ENCODE data around the gene TBC1D8.

The TBC1D8 gene

DNA sequence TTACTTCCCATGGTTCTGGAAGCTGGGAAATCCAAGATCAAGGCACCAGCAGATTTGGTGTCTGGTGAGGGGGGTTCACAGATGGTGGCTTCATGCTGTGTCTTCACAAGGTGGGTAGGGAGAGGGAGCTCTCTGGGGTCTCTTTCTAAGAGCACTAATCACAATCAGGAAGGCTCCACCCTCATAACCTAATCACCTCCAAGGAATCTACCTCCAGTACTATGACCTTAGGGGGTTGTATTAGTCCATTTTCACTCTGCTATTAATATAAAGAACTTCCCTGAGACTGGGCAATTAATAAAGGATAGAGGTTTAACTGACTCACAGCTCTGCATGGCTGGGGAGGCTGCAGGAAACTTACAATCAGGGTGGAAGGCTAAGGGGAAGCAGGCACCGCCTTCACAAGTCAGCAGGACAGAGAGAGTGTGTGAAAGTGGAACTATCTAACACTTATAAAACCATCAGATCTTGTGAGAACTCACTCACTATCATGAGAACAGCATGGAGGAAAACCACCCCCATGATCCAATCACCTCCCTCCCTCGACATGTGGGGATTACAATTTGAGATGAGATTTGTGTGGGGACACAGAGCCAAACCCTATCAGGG lies 17.6 kb downstream of the TBC1D8 start:
- DNase-seq = no peak

DNA sequence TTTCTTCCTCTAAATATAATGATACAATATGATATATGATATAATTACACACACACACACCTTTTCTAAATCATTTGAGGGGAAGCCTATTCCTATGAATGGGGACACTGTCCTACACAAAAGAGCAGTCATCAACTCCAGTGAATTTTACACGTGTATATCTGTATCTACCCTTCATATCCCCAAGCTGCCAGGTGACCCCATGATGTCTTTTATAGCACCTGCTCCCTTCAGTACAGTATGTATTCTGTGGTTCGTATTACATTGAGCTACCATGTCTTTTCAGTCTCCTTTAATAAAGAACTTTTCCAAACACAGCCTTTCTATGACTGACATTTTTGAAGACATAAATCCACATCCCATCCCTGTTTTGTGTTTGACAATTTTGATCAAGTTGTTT lies 19.0 kb downstream of the TBC1D8 start:
- DNase-seq = no peak

DNA sequence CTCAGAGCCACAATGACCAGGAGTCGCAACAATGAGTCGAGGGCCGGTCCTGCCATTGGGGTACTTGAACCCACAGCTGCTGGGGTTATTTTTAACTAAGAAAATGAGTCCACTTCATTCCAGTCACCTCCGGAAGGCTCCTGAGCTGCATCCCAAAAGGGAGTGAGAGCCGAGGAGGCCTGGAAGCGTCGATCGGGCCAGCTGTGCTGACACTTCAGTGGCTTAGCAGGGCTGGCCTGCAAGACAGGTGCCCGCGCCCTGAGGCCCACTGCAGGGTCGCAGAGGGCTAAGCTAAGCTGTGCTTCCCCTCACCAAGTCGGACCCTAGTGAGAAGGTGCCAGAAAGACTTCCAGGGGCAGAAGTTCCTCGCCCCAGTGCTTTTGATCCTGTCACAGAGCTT lies 21.1 kb downstream of the TBC1D8 start:
- DNase-seq = no peak

DNA sequence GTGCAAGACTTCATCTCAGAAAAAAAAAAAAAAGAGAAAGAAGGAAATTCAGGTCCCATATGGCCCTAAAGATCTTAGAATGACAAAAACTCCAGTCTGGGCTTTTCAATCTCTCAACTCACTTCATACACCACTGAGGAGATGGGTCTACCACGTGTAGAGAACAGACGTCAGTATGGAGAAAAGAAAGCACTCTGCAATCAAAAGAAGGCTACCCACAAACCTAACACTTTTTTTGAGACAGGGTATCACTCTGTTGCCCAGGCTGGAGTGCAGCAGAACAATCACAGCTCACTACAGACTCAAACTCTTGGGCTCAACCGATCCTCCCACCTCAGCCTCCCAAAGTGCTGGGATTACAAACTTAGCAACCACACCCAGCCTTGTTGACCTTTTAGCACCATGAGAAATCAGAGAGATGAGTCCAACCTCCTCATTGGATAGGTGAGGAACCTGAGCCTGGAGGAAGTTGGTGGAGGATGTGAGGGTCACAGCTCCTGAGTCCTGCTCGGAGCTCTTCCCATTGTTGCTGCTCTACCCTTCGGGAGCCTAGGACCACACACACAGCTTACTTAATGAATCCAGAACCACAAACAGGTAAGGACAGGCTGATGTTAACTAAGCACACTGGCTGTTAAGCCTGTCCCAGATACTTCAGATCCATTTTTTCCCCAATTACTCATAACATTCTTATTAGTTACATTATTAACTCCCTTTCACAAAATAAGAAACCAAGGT lies 23.7 kb downstream of the TBC1D8 start:
- DNase-seq = no peak

DNA sequence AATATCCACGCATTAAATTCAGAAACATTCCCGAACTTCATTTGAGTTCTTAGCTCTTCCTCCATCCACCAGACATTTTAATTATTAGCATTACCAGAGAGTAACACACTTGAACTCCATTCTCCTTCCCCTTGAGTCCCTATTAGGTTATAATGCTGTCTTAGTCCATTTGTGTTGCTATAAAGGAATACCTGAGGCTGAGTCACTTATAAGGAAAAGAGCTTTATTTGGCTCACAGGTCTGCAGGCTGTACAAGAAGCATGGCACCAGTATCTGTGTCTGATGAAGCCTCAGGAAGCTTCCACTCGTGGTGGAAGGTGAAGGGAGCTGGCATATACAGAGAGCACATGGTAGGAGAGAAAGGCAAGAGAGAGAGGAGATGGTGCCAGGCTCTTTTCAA lies 25.4 kb downstream of the TBC1D8 start:
- DNase-seq = no peak

DNA sequence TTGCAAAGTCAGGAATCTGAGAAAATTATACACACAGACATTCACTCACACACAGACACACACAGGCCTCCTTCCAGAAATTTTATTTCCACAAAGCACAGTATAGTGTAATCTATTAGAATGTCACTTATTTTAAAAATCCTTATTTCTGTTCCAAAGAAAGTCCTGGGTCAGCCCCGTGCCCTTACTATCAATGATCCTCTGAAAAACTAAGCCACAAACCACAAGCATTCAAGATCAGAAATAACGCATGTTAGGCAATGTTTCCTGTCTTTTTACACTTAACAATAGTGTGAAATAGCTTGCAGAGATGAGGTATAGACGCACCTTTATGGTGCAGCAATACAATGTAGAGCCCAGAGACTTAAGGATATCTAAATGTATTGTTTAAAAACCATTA lies 25.8 kb downstream of the TBC1D8 start:
- no peak for DNase-seq

DNA sequence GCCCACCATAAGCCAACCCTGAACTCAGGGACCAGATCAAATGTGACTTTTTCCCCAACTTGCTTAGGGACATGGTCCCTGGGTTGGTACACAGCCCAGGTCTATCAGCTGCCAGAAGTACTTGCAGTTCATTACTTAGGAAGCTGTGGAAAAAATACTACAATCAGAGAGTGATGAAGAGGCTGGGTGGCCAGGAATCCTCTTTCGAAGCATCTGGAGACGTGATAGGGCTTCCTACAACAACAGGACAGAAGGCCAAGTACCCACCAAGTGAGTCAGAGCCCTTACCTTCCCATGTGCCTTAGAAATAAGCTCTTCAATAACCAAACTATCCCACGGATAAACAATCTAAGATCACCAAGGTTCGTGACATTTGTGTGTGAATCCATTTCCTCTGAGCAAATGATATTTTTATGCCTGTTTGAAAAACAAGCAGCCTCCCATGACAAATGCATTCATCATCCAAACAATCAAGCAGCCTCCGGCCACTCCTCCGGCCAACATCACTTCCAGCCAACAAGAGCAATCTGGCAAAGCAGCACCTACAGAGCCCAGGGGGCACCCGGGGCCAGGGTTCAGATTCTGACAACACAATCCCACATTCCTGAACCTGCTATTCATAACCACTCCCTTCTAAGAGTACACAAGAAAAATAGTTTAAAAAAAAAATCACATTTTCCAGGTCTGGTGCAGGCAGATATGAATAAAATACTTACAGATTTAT lies 26.4 kb downstream of the TBC1D8 start:
- no peak for DNase-seq

DNA sequence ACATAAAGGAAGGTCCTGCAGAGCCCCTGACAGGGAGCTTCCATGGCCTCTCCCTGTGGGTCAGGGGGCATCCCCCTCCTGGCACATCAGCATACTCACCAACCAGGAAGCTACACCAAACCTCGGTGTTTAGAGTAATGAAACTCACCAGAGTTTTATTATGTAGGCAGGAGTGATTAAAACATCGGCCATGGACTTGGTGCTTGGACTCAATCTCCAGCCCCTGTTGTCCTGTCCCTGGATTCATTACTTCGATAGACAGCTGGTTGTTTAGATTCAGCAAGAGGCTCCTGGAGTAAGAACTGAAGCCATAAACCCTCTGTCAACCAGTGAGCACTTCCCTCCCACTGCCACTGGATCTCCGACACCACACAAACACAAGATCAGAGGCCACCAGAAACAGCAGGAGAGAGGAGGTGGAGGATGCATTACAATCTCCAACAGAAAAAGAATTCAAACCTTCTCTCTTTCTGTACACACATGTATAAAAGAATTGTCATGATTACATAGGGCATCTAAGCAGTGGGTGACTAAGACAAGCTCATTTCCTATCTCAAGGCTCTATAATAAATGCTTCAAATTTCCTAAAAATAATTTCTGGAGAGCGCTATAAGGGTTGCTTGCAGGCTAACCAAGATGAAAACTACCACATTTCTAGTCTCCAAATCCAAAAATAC lies 27.2 kb downstream of the TBC1D8 start:
- no peak for DNase-seq

DNA sequence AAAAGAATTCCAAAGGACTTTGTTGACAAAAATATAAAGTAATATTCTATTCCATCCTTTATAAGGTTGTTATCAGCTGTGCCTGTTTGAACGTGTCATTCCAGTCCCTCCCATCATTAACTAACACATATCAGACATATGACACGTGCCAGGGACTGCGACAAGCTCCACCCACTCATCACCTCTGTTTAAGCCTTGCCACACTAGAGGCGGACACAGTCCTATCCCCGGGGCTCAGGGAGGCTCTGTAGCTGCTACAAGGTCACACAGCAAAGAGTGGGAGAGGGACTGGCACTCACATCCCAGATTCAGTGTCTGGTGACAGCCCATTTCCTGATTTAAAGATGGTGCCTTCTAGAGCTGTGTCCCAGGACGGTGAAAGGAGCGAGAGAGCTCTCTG lies 30.0 kb downstream of the TBC1D8 start:
- no peak for DNase-seq

DNA sequence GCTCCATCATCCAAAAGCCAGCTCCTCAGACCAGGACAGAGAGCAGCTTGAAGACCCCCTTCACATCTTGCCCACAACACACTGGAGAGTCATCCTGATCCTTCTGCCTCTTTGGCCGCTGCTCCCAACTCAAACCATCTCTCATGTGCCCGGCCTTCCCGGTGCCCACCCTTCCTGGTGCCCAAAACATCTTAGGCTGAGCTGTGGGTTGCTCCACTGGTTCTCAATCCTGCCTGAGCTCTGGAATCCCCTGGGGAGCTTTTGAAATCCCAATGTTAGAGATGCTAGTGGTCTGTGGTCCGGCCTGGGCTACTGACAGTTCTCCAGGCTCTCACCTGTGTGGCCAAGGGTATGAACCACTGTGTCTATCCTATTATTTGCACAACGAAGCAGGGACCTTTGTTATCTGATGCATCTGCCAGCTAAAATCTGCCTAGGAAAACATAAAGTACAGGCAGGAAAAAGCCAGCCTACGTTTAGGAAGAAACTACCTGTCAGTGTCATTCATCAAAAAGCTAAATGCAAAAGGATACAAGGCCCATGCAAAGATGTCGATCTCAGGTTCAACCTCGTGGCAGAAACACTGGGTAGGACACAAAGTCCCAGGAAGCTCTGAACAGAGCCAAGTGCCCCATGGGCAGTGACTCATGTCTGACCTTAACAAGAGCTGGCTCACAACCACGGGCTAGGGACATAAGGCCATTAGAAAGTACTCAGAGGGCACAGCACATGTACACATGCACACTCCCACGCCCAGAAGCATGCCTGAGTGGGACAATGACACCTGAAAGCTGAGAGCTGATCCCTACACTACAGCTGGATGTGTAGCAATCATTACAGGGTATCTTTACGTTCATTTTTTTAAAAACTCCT lies 30.8 kb downstream of the TBC1D8 start:
- no peak for DNase-seq

DNA sequence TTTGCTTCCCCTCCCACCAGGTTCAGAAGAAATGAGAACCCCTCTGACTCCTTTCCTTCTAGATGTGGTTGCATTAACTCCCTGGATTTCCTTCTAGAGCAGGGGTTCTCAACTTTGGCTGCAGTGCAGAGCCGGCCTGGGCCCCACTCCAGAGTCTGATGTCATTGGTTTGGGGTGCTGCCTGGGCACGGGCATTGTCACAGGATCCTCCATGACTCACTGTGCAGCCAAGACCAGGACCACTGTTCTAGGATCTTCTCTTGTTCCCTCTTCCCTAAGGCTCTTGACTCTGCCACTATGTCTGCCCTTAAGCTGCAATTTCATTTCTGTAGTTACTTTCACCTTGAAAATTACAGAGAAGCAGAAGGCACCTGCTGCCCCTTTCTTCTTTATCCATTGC lies 31.8 kb downstream of the TBC1D8 start:
- DNase-seq = no peak

DNA sequence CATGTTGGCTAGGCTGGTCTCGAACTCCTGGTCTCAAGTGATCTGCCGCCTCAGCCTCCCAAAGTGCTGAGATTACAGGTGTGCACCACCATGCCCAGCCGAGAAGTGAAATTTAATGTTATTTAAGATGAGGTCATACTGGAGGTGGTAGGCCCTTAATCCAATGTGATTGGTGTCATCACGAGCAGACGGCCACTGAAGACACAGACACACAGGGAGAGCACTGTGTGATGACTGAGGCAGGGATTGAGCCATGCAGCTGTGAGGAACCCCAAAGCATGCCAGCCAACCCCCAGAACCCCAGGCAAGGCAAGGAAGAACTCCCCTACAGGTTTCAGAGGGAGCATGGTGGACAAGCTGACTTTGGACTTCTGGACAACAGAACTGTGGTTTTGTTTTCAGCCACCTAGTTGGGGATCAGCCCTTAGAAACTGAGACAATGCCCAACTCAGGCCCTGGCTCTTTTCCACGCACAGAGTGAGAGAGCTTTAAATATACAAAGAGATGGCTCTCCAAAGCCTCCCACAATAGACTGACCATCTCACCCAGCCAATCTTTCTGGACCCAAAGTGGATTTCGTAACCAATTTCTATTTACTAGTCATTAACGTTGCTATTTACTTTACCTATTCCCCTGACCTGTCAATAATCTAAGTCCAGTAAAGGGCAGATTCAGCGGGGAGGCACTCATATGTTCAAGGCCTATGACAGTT lies 34.2 kb downstream of the TBC1D8 start:
- DNase-seq = no peak

DNA sequence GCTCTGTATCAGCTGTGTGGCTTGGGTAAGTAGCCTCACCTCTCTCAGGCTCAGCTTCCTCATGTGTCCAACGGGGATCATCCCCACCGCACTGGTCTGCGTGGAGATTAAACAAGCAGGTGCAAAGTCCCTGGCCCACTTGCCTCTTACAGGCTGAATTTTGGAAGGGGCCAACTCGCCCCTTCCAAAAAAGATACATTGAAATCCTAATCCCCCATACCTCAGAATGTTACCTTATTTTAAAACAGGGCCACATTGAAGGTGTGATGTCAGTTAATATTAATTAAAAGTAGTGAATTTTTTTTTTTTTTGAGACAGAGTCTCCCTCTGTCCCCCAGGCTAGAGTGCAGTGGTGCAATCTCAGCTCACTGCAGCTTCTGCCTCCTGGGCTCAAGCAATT lies 34.8 kb downstream of the TBC1D8 start:
- DNase-seq = no peak

DNA sequence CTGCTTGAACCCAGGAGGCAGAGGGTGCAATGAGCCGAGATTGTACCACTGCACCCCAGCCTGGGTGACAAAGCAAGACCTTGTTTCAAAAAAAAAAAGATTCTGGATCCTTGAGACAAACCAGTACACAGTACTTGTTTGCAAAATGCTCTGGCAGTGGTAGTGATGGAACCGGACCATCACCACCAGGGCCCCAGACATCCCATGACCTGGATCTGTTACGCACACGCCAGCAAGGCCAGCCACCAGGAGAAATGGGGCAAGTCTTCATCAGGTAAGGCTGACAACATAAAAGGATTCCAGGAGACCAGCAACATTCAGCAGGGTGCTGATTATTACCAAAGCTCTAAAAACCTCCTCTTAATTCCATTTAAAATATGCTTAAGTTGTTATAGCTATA lies 35.5 kb downstream of the TBC1D8 start:
- no peak for DNase-seq

DNA sequence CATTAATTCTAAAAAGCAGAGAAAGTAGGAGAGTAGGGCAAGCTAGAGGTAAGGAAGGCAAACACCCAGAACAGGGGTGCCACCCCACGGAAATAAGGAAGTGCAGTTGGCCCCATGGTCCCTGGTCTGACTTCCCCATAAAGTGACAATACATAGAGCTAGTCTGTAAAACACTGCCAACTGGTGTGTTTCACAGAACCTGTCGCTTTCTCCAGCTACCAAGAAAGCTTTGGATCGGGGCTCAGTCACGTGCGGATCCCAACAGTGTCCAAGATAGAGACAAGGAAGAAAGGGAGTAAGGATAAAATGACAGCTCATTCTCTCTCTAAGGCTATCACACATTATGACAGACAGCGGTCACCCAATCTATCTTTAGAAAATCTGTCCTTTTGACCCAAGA lies 36.4 kb downstream of the TBC1D8 start:
- DNase-seq = no peak

DNA sequence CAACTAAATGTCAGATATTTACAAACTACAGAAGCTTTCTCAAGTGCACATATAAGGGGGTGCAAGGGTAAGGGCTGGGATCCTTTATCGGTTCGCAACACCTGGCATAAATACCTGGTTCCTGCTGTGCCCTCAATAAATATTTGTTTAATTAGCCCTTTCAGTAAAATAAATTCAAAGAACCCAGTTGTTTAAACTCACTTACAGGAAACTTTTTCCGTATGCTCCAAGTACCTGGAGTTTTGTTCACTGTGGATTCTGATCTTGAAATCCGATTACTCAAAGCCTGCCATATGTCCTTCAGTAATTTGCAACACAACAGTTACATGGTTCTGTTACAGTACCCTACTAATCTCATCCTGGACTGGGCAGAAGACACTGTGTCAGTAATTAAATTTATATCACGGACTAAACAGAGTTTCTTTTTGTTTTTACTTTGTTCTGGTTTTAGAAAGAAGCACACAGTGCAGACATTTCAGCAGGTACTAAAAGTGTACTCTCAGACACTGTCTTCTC lies 36.9 kb downstream of the TBC1D8 start:
- DNase-seq = no peak

DNA sequence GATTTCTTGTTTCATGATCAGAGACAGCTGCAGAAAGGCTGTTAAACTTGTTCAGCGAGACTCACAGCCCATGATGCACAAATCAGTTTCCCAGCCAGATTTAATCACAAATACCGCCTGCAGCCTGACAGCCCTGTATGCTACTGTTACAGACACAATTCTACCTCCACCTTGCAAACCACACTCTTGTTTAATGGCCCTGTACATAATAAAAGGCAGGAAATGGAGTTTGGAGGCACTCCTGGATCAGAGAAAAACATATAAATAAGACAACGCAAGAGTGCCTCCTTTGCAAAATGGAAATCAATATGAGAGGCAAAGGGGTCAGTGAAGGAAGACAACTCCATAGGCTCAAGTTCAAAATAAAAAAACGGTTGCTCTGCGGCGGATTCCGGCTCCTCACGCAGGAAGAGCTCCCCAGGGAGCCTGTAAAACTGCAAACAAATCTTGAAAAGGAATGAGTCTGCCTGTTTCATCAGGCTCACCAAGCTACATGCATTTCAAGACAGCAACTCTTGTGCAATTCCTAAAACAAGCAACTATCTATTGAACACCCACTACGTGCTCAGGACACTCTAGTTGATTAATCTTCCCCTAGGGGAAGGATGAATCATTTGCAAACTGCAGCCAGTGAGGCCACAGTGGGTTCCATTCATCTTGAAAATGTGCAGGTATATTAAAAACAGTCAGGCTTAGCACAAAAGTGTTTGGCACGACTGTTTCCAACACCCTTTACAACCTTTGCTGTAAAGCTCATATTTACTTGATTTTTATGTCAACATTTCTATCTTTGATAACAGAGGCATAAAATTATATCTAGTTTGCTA lies 37.5 kb downstream of the TBC1D8 start:
- DNase-seq = no peak

DNA sequence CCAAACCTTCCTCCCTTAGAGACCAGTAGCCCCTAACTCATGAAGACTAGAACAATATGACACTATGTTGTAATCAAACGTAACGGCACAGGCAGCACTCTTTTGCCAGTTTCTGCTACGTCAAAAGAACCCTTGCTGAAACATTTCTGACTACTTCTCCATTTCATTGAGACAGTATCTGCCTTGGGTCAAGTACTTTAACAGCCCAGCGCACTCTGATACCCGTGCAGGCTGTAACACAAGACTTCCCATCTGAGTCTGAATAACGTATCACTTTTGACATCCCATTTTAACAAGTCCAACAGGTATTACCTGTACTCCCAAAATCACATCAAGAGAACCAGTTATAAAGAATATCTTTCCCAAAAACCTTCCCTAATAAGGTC lies 38.4 kb downstream of the TBC1D8 start:
- DNase-seq = no peak

DNA sequence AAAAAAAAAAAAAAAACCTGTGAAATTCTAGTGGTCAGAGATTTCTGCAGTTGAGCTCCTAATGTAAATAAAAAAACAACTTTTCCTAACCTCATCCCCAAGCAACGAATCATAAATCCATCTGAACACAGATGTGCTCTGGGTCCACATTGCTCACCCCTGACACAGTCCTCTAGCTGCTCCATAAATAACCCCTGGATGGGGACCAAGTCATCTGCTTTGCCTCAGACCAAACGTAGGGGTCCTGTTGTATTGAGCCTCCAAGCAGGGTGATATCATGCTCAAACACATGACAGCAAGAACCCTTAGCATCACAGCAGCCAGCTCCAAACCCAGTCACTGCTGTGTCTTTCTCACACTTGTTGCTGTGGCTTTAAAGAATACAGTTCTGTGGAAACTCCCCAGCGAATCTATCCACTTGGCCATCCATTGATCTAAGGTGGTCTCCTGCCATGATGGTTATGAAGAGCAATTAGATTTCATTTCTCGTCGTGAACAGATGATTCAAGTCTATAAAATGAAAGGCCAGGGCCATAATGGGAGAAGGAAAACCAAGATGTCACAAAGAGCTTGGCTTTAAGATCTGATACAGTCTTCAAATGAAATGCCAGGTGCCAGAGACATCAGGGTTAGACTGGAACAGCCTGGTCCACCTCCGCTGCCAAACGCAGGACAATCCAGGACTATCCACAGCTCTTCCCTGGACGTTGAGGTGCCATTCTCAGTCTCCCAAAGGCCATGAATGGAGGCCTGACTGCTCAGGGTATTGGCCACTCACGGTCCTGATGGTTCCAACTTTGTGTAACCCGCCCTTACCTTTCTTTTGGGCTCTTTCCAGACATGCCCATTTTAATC lies 39.0 kb downstream of the TBC1D8 start:
- no peak for DNase-seq
